NCI-H2196 (cell line): ENCODE results near the gene PGM5.

Experiments
- DNase-seq: peaks from one replicate; lab custom pipeline; 2025; ENCODE audit not compliant: unreplicated experiment; lab: John Stamatoyannopoulos, UW

Gene PGM5

GRCh38 chr9:68493958-68494577 lies 137.7 kb downstream of the PGM5 start:
- no peak for DNase-seq

- DNase-seq: no peak
Measured at GRCh38 chr9:68495247-68495646, 138.8 kb downstream of the PGM5 start.

GRCh38 chr9:68496356-68496755 lies 139.9 kb downstream of the PGM5 start:
- no peak for DNase-seq

GRCh38 chr9:68497629-68498028 lies 141.2 kb downstream of the PGM5 start:
- DNase-seq: no peak

- DNase-seq: no peak
Measured at GRCh38 chr9:68498816-68499215, 142.4 kb downstream of the PGM5 start.

GRCh38 chr9:68500457-68501381 lies 144.3 kb downstream of the PGM5 start:
- no peak for DNase-seq

- no peak for DNase-seq
Measured at GRCh38 chr9:68502279-68502678, 145.9 kb downstream of the PGM5 start.

- no peak for DNase-seq
Measured at GRCh38 chr9:68505681-68506409, 149.4 kb downstream of the PGM5 start.

- DNase-seq: no peak
Measured at GRCh38 chr9:68506551-68506950, 150.1 kb downstream of the PGM5 start.

GRCh38 chr9:68507130-68507805 lies 150.9 kb downstream of the PGM5 start:
- DNase-seq: no peak

- no peak for DNase-seq
Measured at GRCh38 chr9:68507806-68508145, 151.4 kb downstream of the PGM5 start.

GRCh38 chr9:68508547-68508946 lies 152.1 kb downstream of the PGM5 start:
- no peak for DNase-seq

GRCh38 chr9:68509689-68510088 lies 153.3 kb downstream of the PGM5 start:
- no peak for DNase-seq

GRCh38 chr9:68513385-68513784 lies 157.0 kb downstream of the PGM5 start:
- no peak for DNase-seq

- no peak for DNase-seq
Measured at GRCh38 chr9:68513981-68514380, 157.6 kb downstream of the PGM5 start.

GRCh38 chr9:68515326-68516017 lies 159.1 kb downstream of the PGM5 start:
- no peak for DNase-seq

- no peak for DNase-seq
Measured at GRCh38 chr9:68522131-68522530, 165.7 kb downstream of the PGM5 start.

- no peak for DNase-seq
Measured at GRCh38 chr9:68522954-68523353, 166.5 kb downstream of the PGM5 start.

GRCh38 chr9:68523367-68523936 lies 167.0 kb downstream of the PGM5 start:
- no peak for DNase-seq

- no peak for DNase-seq
Measured at GRCh38 chr9:68530618-68531017, 174.2 kb downstream of the PGM5 start.
